MG63 (cell line): ENCODE measurements around the gene SERPINB3. TPM values are rescaled to one million over a fixed set of nuclear protein-coding genes. Genes with fewer than 3 reads are reported as not detected.
"Not testable (repeated sequence)": the region's sequence is repeated elsewhere in the genome, so short reads cannot be mapped to it uniquely, and the experiment has no call there.

Experiments
- DNase-seq: peaks from one replicate; pipeline ENCODE4 v3.0.0-alpha.2; 2020
- H3K27me3 ChIP-seq: fragments of 250-450 bp; sonication (Bioruptor Pico); 2 replicates; pipeline ENCODE4 v1.5.1; 2020; ENCODE audit warnings: mild to moderate bottlenecking, moderate library complexity
- H3K36me3 ChIP-seq: fragments of 250-450 bp; sonication (Bioruptor Pico); 2 replicates; pipeline ENCODE4 v1.5.1; 2020; ENCODE audit warnings: mild to moderate bottlenecking, moderate library complexity
- H3K4me3 ChIP-seq: fragments of 250-450 bp; sonication (Bioruptor Pico); 2 replicates; pipeline ENCODE4 v1.5.1; 2020; ENCODE audit warnings: mild to moderate bottlenecking, moderate library complexity
- H3K9me3 ChIP-seq: fragments of 250-450 bp; sonication (Bioruptor Pico); 2 replicates; pipeline ENCODE4 v1.5.1; 2020; ENCODE audit warnings: mild to moderate bottlenecking, moderate library complexity
- total RNA-seq: library from RNA; depleted of rRNA; stranded (reverse); fragments of >200 nt; shearing (Covaris generic); gene quantifications from 2 replicates; pipeline ENCODE4 v1.2.3, GENCODE V29; 2014; ENCODE audit warnings: low replicate concordance; rRNA removed

SERPINB3 gene
- total RNA-seq: not detected in 2 replicates

DNA sequence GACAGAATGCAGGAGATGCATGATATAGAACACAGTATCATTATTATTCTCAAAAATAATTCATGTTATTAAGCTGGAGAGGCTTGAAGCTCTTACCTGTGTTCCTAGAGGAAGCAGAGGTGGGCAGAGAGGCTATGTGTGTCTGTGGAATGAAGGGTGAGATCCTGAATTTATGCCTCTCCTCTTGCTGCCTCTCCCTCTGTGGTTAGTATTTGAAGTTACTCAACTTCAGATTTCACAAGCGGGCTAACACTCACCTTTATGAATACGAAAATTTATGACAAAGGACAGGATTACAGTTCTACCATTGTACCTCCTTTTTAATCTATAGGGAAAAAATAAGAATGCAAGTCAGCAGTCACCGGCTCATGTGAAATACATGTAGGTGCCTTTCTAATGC, at the start of gene SERPINB3:
SERPINB3 (minus strand) TSS at position 144 of the 400 bp plus-strand sequence. CDS start 677 bp downstream, outside the sequence.
- DNase-seq, H3K9me3 ChIP-seq, H3K4me3 ChIP-seq, H3K27me3 ChIP-seq, H3K36me3 ChIP-seq: not testable (repeated sequence)

DNA sequence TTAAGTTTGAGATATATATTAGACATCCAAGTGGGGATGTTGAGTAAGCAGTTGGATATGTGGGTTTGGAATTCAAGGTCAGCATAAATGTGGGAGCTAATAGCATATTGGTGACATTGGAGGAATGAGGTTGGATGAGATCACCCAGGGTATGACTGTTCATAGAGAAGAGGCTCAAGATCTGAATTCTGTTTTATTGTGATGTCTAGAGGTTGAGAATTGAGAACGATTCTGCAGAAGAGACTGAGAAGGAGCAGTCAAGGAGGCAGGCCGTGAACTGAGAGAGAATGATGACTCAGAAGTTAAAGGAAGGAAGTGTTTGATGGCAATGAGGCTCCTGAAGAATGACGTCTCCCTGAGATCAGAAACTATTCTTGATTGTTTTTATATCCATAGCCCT, 47.0 kb upstream of the SERPINB3 start:
- DNase-seq: no peak
- H3K4me3 ChIP-seq: no peak overlapping the region
- H3K27me3 ChIP-seq: no peaks in the 10 kb centered on the region
- H3K9me3 ChIP-seq: no peaks in the 10 kb centered on the region
- H3K36me3 ChIP-seq: no peaks in the 10 kb centered on the region

DNA sequence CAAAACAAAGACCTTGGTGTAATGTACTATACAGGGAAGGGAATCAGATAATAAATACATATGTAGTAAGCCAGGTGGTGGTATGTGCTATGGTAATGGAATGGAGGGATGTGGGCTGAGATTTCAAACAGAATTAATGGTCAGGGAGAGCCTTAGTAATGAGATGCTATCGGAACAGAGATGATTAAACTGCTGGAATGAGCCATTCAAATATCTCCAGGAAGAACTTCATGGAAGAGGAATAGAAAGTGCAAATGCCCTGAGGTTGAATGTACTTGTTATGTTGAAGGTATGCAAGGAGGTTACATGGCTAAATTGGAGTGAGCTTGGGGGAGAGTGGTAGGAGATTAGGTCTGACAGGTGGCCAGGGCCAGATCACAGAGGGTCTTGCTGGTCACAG, 46.1 kb upstream of the SERPINB3 start:
- H3K4me3 ChIP-seq: no peak overlapping the region
- H3K27me3 ChIP-seq: no peaks in the 10 kb centered on the region
- no peaks in the 10 kb centered on the region for H3K9me3 ChIP-seq
- H3K36me3 ChIP-seq: no peaks in the 10 kb centered on the region
- DNase-seq: no peak

DNA sequence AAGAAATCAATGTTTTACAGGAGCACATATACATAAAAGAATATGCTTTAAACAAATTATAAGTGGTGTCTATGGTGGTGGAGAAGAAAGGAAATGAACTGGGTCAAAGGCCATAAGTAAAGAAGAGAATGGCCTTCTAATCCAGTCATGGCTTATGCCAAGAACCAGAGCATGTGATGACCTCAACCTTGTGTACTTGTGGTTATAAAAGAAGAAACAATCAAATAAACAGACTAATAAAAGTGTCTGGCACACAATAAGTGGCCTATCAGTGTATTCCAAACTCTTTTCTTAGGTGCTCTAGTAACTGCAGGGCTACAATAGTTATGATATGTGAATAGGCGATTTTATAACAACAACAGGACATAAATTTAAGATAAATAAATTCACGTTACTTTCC, 43.7 kb upstream of the SERPINB3 start:
- H3K27me3 ChIP-seq: no peaks in the 10 kb centered on the region
- no peaks in the 10 kb centered on the region for H3K9me3 ChIP-seq
- no peak for DNase-seq
- no peak overlapping the region for H3K4me3 ChIP-seq
- H3K36me3 ChIP-seq: no peaks in the 10 kb centered on the region

DNA sequence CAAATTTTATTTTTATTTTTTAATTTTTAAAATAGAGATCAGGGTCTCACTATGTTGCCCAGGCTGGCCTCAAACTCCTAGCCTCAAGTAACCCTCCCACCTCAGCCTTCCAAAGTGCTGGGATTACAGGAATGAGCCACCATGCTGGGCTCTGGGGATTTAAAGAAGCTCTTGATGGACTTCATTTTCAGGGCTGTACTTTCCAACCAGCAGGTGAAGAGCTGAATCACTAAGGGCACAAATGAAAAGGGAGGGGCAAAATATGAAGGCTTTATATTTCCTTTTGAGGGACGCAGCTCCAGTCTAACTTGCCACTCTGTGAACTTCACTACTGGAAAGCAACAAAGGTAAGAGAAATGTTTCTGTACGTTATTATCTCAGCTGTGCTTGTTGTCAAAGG, 41.0 kb upstream of the SERPINB3 start, which contains the start of gene SERPINB11:
SERPINB11 (plus strand) TSS at position 301 of the 400 bp plus-strand sequence. CDS start 7,234 bp downstream, outside the sequence.
- no peak within 1 kb of the TSS for H3K4me3 ChIP-seq

DNA sequence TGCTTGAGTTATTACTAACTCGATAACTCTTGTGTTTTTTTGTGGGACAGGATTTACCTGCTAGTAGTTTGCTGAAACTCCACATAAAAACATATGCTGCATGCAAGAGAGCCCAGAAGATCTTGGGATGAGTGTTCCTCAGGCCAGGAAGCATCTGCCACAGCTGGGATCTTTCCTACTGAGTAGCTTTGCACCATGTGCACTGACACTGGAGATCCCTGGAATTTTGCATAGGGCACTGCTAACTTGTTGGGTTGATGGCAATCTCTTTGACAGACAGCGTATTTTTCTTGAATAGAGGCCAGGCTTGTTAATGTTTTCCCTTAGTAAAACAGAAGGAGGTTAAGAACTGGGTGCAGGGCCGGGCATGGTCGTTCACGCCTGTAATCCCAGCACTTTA, 40.3 kb upstream of the SERPINB3 start:
- no peaks in the 10 kb centered on the region for H3K9me3 ChIP-seq
- no peaks in the 10 kb centered on the region for H3K27me3 ChIP-seq
- H3K4me3 ChIP-seq: no peak overlapping the region
- H3K36me3 ChIP-seq: no peaks in the 10 kb centered on the region
- no peak for DNase-seq

More for the DNA sequence above, 41.0 kb upstream of the SERPINB3 start, which contains the start of gene SERPINB11:
- no peaks in the 10 kb centered on the region for H3K36me3 ChIP-seq
- H3K9me3 ChIP-seq: no peaks in the 10 kb centered on the region
- DNase-seq: no peak
- no peaks in the 10 kb centered on the region for H3K27me3 ChIP-seq

DNA sequence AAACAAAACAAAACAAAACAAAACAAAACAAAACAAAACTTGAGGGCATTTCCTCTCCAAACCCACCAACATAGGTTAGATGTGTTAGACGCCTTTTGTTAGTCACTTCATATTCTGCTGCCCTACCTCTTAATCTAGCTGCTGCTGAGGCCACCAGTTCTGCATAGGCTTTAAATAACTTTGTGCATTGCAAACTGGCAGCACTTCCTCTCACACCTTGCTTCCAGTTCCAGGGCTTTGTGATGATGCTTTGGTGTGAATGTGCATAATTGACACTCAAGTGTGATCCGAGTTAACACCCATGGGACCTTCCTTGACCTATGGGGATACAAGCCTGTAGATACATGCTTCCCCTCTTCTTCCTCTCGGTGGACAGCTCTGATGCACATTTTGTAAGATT, 38.8 kb upstream of the SERPINB3 start:
- H3K9me3 ChIP-seq: no peaks in the 10 kb centered on the region
- no peak for DNase-seq
- H3K4me3 ChIP-seq: no peak overlapping the region
- H3K36me3 ChIP-seq: no peaks in the 10 kb centered on the region
- H3K27me3 ChIP-seq: no peaks in the 10 kb centered on the region

DNA sequence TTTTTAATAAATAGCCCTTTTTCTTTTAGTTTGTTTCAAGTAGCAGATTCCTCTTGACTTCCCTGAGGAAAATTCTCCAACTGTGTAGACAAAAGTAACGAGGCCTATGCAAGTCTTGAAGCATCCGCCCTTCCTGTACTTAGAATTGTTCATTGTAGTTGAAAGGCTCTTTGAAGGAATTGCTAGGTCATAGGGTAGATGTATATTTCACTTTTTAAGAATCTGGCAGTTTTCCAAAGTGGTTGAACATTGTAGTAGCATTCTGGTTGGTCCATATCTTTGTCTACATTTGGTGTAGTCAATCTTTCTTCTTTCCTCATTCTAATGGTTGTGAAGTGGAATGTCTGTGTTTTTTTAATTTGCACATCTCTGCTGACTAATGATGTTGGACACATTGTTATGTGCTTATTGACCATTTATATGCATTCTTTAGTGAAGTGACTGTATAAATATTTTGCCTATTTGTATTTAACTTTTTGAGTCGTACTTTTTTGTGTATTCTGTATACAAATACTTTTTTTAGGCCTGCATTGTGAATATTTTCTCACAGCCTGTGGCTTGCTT, 35.5 kb upstream of the SERPINB3 start:
- no peaks in the 10 kb centered on the region for H3K9me3 ChIP-seq
- H3K36me3 ChIP-seq: no peaks in the 10 kb centered on the region
- H3K27me3 ChIP-seq: no peaks in the 10 kb centered on the region
- DNase-seq: no peak
- no peak overlapping the region for H3K4me3 ChIP-seq

DNA sequence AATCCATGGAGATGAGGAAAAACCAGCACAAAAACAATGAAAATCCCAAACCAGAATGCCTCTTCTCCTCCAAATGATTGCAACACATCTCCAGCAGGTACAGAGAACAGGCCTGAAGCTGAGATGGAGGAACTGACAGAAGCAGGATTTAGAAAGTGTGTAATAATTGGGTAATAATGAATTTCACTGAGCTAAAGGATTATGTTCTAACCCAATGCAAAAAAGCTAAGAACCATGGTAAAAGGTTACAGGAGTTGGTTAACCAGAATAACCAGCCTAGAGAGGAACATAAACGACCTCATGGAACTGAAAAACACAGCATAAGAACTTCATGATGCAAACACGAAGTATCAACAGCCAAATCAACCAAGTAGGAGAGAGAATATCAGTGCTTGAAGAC, 27.4 kb upstream of the SERPINB3 start:
- Histone ChIP-seq H3K36me3 (no peaks in the 10 kb centered on the region), H3K9me3 (peaks cover 5% of the 10 kb centered on the region; the same call in 1 of the 2 replicates), H3K27me3 (no peaks in the 10 kb centered on the region), H3K4me3 (no peak overlapping the region)
- no peak for DNase-seq

DNA sequence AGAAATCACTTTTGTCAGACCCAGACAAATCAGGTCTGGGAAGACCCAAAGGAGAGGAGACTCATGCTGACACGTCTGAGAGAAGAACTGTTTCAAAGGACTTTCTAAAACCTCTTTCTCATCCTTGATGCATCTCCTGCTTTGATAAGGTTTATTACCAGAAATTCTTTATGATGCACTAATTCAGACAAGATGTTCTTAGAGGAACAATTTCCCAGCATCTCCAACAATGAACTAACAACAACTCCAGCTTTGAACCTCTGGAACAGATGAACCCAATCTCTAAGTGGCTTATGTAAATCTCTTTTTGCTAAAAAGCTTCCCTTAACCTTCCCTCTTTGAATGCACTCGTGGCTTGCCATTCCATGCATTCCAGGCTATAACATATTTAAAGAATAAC, 25.2 kb upstream of the SERPINB3 start:
- no peak for DNase-seq
- Histone ChIP-seq H3K9me3 (peaks cover 5% of the 10 kb centered on the region; the same call in 1 of the 2 replicates), H3K4me3 (no peak overlapping the region)

DNA sequence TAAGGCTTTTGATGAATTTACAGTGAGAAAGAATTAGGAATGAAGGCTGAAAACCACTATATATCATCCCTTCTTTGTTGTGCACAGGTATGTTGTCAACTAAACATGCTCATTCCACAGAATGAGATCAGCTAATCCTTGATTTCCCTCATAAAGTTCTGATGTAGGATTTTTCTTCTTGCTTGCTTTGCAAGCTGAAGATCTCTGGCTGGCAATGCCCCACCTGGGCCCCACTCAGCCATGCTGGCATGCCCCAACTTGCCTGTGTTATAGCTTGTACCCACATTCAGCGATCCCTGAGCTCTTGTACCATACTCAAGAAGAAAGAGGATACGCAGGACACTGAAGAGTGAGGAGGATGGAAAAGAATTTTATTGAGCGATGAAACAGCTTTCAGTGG, 23.0 kb upstream of the SERPINB3 start:
- no peaks in the 10 kb centered on the region for H3K9me3 ChIP-seq
- H3K4me3 ChIP-seq: no peak overlapping the region
- DNase-seq: no peak
- H3K36me3 ChIP-seq: no peaks in the 10 kb centered on the region
- H3K27me3 ChIP-seq: no peaks in the 10 kb centered on the region

More for the DNA sequence above, 25.2 kb upstream of the SERPINB3 start:
- Histone ChIP-seq H3K36me3 (no peaks in the 10 kb centered on the region), H3K27me3 (no peaks in the 10 kb centered on the region)

DNA sequence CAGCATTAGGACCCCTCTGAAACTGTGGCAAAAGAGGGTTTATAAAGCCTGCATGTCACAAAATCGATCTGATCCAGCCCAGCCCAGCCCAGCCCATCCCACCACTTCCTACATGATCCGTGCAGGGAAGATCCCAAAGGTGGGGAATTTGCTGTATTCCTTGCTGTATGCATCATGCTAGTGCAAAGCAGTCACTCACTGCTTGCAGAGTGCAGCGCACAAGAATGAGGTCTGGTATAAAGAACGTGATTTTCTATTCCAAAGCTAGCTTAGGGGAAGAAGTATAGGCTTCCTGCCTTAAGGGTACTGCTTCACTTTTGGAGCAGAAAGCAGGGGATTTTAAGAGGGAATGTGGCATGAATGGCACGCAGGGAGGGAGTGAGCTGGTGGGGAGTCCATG, 22.2 kb upstream of the SERPINB3 start:
- no peak overlapping the region for H3K4me3 ChIP-seq
- no peaks in the 10 kb centered on the region for H3K36me3 ChIP-seq
- no peaks in the 10 kb centered on the region for H3K27me3 ChIP-seq
- no peaks in the 10 kb centered on the region for H3K9me3 ChIP-seq
- no peak for DNase-seq

DNA sequence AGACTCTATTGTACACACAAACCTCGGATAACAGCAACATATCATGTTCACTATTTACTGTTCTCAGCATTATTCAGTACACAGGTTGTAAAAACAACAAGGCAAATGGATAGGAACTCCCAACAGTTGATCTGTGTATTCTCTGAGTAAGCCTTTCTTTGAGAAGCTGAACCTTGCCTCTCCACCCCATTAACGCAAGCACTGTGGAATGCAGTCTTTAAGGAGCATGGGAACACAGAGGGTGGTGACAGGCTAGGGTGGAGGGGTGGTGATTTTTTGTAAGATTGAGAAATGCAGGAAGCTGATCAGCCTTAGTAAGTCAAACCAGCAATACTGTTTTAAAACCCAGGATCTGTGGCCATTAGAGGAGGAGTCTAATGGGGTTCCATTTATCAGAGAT, 21.5 kb upstream of the SERPINB3 start:
- peak; percentile 49 for DNase-seq
- H3K27me3 ChIP-seq: no peaks in the 10 kb centered on the region
- H3K36me3 ChIP-seq: no peaks in the 10 kb centered on the region
- H3K9me3 ChIP-seq: no peaks in the 10 kb centered on the region
- H3K4me3 ChIP-seq: no peak overlapping the region

DNA sequence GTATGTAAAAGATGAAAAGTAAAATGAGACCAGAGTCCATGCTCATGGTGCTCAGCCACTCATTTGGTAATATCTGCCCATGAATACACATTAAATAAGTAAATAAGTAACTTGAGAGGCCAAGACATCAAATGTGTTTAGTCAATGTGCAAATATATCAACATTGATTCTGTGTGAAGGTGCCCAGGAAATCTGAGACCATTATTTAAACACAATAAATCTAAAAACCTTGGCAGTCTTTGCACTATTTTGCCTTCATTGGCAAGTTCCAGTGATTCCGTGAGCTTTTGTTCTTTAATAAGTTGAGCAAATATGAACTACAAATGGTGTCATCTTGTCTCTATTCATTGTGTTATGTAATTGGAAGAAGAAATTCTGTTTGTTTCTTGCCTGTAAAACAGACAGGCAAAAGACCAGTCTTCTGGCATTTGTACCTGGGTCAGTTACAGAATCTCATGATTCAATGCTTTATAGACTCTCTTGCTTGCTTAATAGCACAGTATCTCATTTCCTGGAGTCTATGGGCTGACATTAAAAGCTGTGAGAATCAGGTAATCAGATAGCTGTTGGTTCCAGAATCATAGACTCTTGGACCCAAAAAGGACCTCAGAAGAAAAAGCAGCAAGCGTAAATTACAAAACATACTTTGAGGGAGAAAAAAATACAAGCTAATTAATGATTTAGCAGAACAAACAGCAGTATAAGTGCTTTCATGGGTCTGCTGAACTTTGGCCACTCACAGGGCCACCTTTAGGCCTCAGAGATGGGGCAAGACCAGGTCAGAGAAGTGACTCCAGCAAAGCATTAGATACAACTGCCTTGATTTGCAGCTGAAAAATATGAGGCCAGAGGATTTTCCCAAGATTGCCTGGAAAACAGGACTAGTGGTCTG, 20.0 kb upstream of the SERPINB3 start:
- no peaks in the 10 kb centered on the region for H3K27me3 ChIP-seq
- H3K9me3 ChIP-seq: no peaks in the 10 kb centered on the region
- H3K36me3 ChIP-seq: no peaks in the 10 kb centered on the region
- no peak overlapping the region for H3K4me3 ChIP-seq
- DNase-seq: no peak

DNA sequence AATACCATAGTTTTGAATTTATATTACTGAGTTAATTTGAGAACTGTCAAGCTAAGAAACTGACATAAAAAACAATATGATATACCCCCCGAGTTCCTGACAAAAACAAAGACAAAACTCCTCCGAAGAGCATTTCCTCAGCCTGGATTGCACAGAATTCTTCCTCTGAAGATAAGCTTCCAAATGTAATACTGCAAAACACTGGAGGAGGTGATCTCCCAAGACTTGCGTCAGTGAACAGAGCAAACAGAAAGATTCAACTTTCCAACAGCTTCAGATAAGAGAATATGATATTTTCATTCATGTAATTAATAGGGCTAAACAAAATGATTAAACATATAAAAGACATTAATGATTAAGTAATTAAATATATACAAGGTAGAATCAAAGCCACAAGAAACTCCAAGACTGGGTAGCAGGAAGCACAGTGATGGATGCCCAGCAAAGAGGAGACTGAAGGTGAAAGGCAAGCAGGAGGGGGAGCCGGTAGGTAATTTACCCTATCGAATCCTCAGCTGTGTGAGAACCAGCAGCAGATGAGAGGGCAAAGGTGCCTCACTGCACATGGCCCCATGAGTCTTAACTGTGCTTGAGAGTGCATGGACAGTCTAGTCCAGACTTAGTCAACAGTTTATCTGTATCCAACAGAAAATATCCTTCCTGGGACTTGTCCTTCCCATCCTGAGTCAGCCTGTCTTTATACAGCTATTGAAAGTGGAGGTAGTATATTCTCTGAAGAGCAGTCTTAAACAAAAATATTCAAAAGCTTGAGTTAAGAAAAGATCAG, 18.3 kb upstream of the SERPINB3 start:
- Histone ChIP-seq H3K27me3 (no peaks in the 10 kb centered on the region), H3K36me3 (no peaks in the 10 kb centered on the region), H3K9me3 (no peaks in the 10 kb centered on the region), H3K4me3 (no peak overlapping the region)
- no peak for DNase-seq

DNA sequence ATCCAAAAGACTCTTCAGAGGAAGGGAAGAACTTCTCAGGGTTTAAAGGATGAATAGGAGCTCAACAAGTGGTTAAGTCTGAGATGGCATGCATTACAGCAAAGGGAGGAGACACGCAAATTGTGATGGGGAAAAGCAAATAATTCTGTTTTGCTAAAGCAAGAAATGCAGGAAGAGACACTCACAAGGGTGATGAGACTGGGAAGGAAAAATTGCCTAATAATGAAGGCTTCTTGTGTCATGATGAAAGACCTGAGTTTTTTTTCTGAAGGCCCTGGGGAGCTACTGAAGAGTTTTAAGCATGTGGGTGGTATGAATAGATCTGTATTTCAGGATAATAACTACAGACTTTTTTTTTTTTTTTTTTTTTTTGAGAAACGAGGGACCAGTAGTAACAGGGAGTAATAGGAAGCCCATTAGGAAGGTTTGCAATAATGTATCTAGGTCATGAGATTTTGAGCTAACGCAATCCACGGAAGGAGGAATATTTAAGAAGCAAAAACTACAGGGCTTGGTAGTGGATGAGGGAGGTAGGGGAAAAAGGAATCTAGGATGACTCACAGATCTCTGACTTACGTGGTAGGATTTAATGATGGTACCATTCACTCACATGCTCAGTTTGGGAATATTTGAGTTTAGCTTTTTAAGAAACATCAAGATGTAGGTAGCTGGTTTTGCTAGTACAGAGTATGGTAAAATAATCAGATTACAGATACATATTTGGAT, 16.0 kb upstream of the SERPINB3 start:
- Histone ChIP-seq H3K36me3 (no peaks in the 10 kb centered on the region), H3K27me3 (no peaks in the 10 kb centered on the region), H3K9me3 (no peaks in the 10 kb centered on the region), H3K4me3 (no peak overlapping the region)
- no peak for DNase-seq
